Activated CD8-positive, alpha-beta memory T cell treated with anti-CD3 and anti-CD28 coated beads for 36 hours (primary cell): ENCODE measurements around the gene S100A2. TPM values are rescaled to one million over a fixed set of nuclear protein-coding genes. Genes with fewer than 3 reads are reported as not detected.
"Not testable (repeated sequence)": the region's sequence is repeated elsewhere in the genome, so short reads cannot be mapped to it uniquely, and the experiment has no call there.

ENCODE experiments used
- CTCF ChIA-PET: fragments of 350-600 bp; sonication (Branson Sonifier 250); formaldehyde crosslinking; loops from one replicate; lab custom pipeline; 2021; ENCODE audit warnings: antibody characterized with exemption; lab: Charles Lee
- POLR2A ChIA-PET: fragments of 350-600 bp; sonication (Branson Sonifier 250); formaldehyde crosslinking; loops from one replicate; lab custom pipeline; 2021; ENCODE audit warnings: antibody characterized with exemption; lab: Charles Lee
- total RNA-seq, 2 experiments: library from RNA; stranded (reverse); gene quantifications; one replicate each; pipeline ENCODE4 v1.2.3, GENCODE V29; 2021

The S100A2 gene
- total RNA-seq, 2 experiments from 2014 or later, result 1.2 to 1.6 TPM

GRCh38 chr1:153571706-153572105 lies 6.1 kb upstream of the S100A2 start:
- ChIA-PET CTCF (interaction anchor here (1.2 to 6.3 kb wide), 7 partner anchors 10 to 77 kb away, joined by 3 to 124 read pairs (median 6); partner anchors contain the start of genes CHTOP, S100A4 and S100A6), POLR2A (interaction anchor here (0.8 to 1.8 kb wide), 4 partner anchors 37 to 63 kb away, joined by 4 to 13 read pairs (median 4); partner anchors contain the start of gene CHTOP)

GRCh38 chr1:153570874-153571273 lies 5.2 kb upstream of the S100A2 start:
- CTCF ChIA-PET, result interaction anchor here (2.5 to 6.3 kb wide), 3 partner anchors 37 to 64 kb away, joined by 15 to 124 read pairs (median 48); partner anchors contain the start of genes CHTOP and S100A6
- POLR2A ChIA-PET, result interaction anchor here (0.6 kb wide), 1 partner anchor 45 kb away, joined by 12 read pairs; no protein-coding TSS in a partner anchor

GRCh38 chr1:153569465-153569864 lies 3.8 kb upstream of the S100A2 start:
- ChIA-PET POLR2A (no interaction called here), CTCF (interaction anchor here (0.6 to 6.3 kb wide), 5 partner anchors 26 to 59 kb away, joined by 3 to 124 read pairs (median 17); partner anchors contain the start of genes S100A5 and S100A6)

- POLR2A ChIA-PET, result interaction anchor here (0.5 to 1.6 kb wide), 5 partner anchors 24 to 66 kb away, joined by 3 to 9 read pairs (median 6); partner anchors contain the start of genes CHTOP and S100A6
- CTCF ChIA-PET, result interaction anchor here (0.7 to 6.3 kb wide), 14 partner anchors 18 to 419 kb away, joined by 3 to 124 read pairs (median 6); partner anchors contain the start of genes CHTOP, S100A4, S100A5 and S100A6
Measured at GRCh38 chr1:153568367-153569099, 2.9 kb upstream of the S100A2 start.

- CTCF ChIA-PET, result interaction anchor here (0.7 to 6.3 kb wide), 14 partner anchors 17 to 419 kb away, joined by 3 to 124 read pairs (median 6); partner anchors contain the start of genes CHTOP, S100A4, S100A5 and S100A6
- POLR2A ChIA-PET, result interaction anchor here (0.6 to 1.6 kb wide), 5 partner anchors 10 to 66 kb away, joined by 3 to 9 read pairs (median 6); partner anchors contain the start of genes CHTOP and S100A6
Measured at GRCh38 chr1:153567621-153568366, 2.1 kb upstream of the S100A2 start.

- POLR2A ChIA-PET, result interaction anchor here (1.0 to 1.5 kb wide), 4 partner anchors 22 to 69 kb away, joined by 3 to 17 read pairs (median 8); partner anchors contain the start of genes CHTOP, S100A4 and S100A6
- CTCF ChIA-PET, result interaction anchor here (0.7 to 2.1 kb wide), 9 partner anchors 10 to 69 kb away, joined by 3 to 22 read pairs (median 4); partner anchors contain the start of genes S100A4 and S100A6
Measured at GRCh38 chr1:153566414-153567371, 1.0 kb upstream of the S100A2 start.

GRCh38 chr1:153563991-153564390 lies 1.7 kb downstream of the S100A2 start:
- POLR2A ChIA-PET, result no interaction called here
- CTCF ChIA-PET, result interaction anchor here (1.3 kb wide), 1 partner anchor 30 kb away, joined by 3 read pairs; no protein-coding TSS in a partner anchor

GRCh38 chr1:153563483-153563901 lies 2.2 kb downstream of the S100A2 start:
- POLR2A ChIA-PET, result interaction anchor here (0.6 kb wide), 1 partner anchor 77 kb away, joined by 3 read pairs; no protein-coding TSS in a partner anchor

GRCh38 chr1:153562021-153562420 lies 3.6 kb downstream of the S100A2 start:
- POLR2A ChIA-PET, result not testable (repeated sequence)
- CTCF ChIA-PET, result interaction anchor here (1.0 kb wide), 1 partner anchor 10 kb away, joined by 3 read pairs; no protein-coding TSS in a partner anchor

More at GRCh38 chr1:153563483-153563901, 2.2 kb downstream of the S100A2 start:
- CTCF ChIA-PET, result interaction anchor here (1.3 kb wide), 1 partner anchor 30 kb away, joined by 3 read pairs; no protein-coding TSS in a partner anchor

- ChIA-PET POLR2A (no interaction called here), CTCF (interaction anchor here (1.0 kb wide), 1 partner anchor 11 kb away, joined by 3 read pairs; no protein-coding TSS in a partner anchor)
Measured at GRCh38 chr1:153561466-153561985, 4.1 kb downstream of the S100A2 start.

- POLR2A ChIA-PET, result no interaction called here
- CTCF ChIA-PET, result no interaction called here
Measured at GRCh38 chr1:153560771-153561465, 4.7 kb downstream of the S100A2 start.

- ChIA-PET POLR2A (no interaction called here), CTCF (no interaction called here)
Measured at GRCh38 chr1:153560241-153560640, 5.4 kb downstream of the S100A2 start.

- CTCF ChIA-PET, result interaction anchor here (1.8 kb wide), 1 partner anchor 14 kb away, joined by 4 read pairs; no protein-coding TSS in a partner anchor
- POLR2A ChIA-PET, result interaction anchor here (0.6 kb wide), 1 partner anchor 10 kb away, joined by 3 read pairs; no protein-coding TSS in a partner anchor
Measured at GRCh38 chr1:153557877-153558276, 7.8 kb downstream of the S100A2 start.

- POLR2A ChIA-PET, result no interaction called here
- CTCF ChIA-PET, result interaction anchor here (1.3 to 1.8 kb wide), 2 partner anchors 10 to 16 kb away, joined by 3 to 4 read pairs; no protein-coding TSS in a partner anchor
Measured at GRCh38 chr1:153556348-153556747, 9.3 kb downstream of the S100A2 start.

- POLR2A ChIA-PET, result interaction anchor here (1.6 kb wide), 1 partner anchor 18 kb away, joined by 4 read pairs; the partner anchor contains the start of gene S100A6
- CTCF ChIA-PET, result no interaction called here
Measured at GRCh38 chr1:153553830-153554541, 11.7 kb downstream of the S100A2 start.

- ChIA-PET POLR2A (no interaction called here), CTCF (interaction anchor here (1.4 kb wide), 1 partner anchor 21 kb away, joined by 3 read pairs; no protein-coding TSS in a partner anchor)
Measured at GRCh38 chr1:153553096-153553495, 12.5 kb downstream of the S100A2 start.
